ENCODE results near the gene HRC.
"Not testable (repeated sequence)": the region's sequence is repeated elsewhere in the genome, so short reads cannot be mapped to it uniquely, and the experiment has no call there.

Gene HRC

DNA sequence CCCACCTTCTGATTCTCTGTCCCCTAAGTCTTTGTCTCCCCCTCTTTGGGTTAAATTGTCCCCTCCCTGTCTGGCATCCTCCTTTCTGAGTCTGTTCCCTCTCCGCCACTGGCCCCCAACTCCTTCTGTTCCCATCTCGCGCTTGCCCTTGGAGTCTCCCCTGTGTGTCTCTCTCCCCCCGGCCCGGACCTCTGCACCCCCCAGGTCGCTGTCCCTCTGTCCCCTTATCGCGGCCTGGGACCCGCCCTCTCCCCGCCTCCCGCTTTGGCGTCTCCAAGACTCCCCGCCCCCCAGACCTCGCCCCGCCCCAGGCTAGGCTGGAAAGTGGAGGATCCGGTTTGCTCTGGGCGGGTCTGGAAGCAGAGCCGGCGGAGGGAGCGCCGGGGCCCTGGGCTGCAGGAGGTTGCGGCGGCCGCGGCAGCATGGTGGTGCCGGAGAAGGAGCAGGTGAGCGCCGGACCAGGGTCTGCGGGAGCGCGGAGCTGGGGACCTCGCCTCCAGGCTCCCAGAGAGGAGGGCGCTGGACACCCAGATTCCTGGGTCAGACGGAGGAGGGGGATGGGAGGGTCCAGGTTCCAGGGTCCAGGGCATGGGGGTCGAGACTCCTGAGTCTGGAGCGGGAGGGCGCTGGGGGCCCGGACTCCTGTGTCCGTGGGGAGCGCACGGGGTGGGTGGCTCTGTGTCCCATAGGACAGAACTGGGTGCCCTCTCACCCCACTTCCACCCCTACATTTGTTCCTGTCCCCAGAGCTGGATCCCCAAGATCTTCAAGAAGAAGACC lies 2.4 kb upstream of the HRC start, which contains the start of gene TRPM4:
Gene TRPM4 (plus strand): TSS at position 348 of the 780 bp plus-strand sequence. CDS start 75 bp downstream, at position 423.
- FAIRE-seq: no peak

DNA sequence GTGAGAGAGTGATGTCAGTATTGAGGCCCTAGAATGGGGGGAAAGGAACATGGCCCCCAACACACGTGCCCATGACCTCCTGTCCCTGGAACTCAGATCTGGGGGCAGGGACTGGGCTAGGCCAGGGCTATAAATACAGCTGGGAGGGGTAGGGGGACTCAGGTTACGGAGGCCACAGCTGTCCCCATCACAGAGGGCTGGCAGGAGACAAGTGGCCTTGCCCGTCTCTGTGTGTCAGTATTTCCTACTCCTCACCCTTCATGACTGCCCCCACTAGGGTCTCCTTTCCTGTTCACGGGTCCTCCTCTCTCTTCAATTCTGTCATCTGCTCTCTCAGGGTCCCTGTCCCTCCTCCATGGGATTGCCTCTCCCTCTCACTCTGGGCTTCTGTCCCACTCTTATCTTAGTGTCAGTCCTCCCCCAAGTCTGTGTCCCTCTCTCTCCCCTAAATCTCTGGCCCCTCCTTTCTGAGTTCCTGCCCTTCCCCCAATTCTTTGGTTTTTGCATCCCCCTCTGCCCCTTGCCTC lies 687 bp upstream of the HRC start:
- no peak for FAIRE-seq

DNA sequence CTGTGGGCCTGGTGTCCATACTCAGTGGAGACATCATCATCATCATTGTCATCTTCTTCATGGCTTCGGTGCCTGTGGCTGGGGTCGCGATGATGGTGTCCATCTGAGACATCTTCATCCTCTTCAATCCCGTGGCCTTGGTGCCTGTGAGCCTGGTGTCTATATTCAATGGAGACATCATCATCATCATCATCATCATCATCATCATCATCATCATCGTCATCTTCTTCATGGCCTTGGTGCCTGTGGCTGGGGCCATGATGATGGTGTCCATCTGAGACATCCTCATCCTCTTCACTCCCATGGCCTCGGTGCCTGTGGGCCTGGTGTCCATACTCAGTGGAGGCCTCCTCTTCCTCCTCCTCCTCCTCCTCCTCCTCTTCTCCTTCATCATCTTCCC lies 917 bp downstream of the HRC start:
- FAIRE-seq: no peak

GRCh38 chr19:49153167-49153809 lies 1.9 kb downstream of the HRC start:
- FAIRE-seq: no peak

- no peak for FAIRE-seq
These were observed 3.1 kb downstream of the HRC start for GRCh38 chr19:49152119-49152550.

- no peak for FAIRE-seq
These were observed 3.7 kb downstream of the HRC start for GRCh38 chr19:49151267-49152118.

DNA sequence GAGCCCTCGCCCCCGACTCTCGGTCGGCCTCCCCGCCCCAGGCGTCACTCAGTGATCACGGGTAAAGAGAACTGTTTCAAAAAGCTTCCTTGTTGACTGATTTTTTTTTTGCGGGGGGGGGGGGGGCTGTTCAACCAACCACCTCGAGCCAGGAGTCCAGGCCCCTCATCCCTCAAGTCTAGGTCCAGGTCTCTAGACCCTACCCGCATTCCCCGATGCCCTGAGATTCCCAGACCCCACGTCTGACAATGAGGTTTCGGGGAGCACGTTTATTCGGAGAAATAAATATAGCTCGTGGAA lies 4.3 kb downstream of the HRC start:
- no peak for FAIRE-seq

DNA sequence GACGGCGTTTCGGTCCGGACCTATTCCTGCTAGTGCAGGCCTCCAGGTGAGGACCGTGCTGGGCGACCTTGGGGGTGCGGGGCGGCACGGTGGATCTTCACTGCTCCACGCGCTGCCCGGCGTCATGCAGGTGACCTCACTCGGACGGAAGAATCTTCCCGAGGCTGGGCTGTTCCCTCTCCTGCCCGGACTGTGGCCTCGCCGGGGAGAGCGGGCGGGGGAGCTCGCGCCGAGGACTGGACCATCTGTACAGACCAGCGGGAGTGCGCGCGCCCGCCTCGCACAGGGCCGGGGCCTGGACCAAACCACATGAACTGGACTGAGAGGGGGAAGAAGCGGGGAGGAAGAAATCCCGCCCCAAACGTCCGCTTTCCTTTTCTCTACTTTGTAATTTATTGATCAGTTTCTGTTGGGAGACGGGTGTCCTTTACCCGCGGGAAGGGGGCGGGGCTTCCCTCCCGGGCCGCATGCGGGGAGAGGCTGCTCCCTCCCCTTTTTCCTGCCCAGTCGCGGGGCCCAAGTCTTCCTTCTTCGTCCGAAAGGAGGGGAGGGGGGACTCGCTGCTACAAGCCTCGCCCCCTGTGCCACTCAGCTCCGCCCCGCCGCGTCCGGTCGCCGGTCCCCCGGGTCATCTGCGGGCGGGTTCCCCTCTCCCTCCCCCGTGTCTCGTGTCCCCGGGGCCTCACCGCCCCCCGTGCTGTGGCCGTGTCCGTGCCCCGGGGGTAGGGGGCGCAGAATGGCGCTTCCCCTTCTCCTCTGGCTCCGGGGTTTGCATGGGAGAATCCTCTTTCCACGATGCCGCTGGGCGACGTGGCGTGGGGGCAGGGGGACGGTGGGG lies 4.9 kb downstream of the HRC start:
- no peak for FAIRE-seq

- FAIRE-seq: no peak
These were observed 5.5 kb downstream of the HRC start for GRCh38 chr19:49149652-49150105.

GRCh38 chr19:49148784-49149651 lies 6.2 kb downstream of the HRC start:
- peak; percentile 73 for FAIRE-seq

DNA sequence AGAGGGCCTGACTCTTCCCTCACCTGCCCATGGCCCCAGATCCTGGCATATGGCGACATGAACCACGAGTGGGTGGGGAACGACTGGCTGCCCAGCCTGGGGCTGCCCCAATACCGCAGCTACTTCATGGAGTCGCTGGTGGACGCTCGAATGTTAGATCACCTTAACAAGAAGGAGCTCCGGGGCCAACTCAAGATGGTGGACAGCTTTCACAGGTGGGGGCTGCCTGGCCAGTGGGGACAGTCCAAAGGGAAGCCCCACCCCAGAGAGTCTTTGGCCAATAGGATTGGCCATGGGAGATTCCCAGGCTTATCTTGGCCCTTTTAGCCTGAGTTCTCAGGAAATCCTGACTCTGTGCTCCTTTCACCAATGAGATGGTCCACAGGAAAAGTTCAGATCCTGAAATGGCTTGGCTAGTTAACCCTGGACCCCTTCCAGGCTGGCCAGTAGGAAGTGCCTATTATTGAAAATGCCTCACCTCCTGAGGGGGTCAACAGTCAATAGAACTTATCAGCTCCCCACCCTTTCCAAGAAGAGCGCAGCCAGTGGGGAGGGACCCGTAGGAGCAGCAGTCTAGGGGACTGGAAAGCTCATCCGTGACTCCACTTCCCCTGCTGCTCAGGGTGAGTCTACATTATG lies 7.0 kb downstream of the HRC start:
- FAIRE-seq: no peak

GRCh38 chr19:49146408-49146770 lies 8.8 kb downstream of the HRC start:
- not testable (repeated sequence) for FAIRE-seq

- no peak for FAIRE-seq
These were observed 9.4 kb downstream of the HRC start for GRCh38 chr19:49145573-49146407.

GRCh38 chr19:49142866-49143335 lies 12.3 kb downstream of the HRC start:
- FAIRE-seq: peak; percentile 98

DNA sequence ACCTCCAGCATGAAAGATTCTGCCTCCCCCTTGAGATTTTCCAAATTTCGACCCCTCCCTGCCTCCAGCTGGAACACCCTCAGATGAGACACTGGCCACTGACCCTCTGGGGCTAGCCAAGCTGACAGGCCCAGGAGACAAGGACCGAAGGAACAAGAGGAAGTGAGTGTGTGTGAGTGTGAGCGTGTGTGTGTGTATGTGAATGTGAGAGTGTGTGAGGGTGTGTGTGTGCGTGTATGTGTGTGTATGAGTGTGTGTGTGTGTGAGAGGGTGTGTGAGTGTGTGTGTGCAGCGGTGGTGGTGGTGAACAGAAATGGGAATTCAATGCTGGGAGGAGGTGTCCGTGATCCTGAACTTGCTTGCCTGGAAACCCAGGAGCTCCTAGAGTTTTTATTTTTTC lies 13.8 kb downstream of the HRC start:
- FAIRE-seq: no peak

DNA sequence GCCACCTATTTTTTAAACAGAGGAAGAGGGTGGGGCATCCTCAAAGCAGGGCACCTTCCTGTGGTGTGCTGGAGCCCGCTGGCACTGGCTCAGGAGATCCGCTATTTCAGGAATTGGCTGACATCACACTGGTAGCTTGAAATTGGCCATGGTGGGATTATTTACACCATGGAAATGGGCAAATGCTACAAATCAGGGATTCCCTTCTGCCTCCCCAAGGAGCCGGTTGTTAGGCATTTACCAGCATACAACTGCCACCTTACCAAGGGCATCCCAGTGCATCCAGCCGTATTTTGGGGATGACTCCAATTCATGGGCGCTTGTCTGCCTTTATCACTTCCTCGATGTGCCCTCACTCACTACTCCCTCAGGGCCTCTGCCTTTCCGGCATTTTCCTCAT lies 14.2 kb downstream of the HRC start:
- FAIRE-seq: no peak

GRCh38 chr19:49136771-49137171 lies 18.4 kb downstream of the HRC start:
- no peak for FAIRE-seq

DNA sequence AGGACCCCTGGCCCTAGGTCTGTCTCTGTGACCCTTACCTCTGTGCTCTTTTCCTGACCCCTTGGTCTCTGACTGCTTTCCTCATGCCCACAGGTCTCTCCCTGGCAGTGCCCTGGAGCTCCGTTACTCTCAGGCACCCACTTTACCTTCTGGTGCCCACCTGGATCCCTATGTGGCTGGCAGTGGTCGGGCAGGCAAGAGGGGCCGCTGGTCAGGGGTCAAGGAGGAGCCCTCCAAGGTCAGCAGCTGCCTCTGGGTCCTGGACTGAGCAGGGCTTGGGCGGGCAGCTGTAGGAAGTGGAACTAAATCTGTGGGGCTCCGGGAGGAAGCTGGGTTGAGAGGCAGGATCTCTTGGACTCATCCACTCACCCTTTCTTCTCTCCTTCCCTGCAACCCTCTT lies 19.5 kb downstream of the HRC start:
- FAIRE-seq: no peak

DNA sequence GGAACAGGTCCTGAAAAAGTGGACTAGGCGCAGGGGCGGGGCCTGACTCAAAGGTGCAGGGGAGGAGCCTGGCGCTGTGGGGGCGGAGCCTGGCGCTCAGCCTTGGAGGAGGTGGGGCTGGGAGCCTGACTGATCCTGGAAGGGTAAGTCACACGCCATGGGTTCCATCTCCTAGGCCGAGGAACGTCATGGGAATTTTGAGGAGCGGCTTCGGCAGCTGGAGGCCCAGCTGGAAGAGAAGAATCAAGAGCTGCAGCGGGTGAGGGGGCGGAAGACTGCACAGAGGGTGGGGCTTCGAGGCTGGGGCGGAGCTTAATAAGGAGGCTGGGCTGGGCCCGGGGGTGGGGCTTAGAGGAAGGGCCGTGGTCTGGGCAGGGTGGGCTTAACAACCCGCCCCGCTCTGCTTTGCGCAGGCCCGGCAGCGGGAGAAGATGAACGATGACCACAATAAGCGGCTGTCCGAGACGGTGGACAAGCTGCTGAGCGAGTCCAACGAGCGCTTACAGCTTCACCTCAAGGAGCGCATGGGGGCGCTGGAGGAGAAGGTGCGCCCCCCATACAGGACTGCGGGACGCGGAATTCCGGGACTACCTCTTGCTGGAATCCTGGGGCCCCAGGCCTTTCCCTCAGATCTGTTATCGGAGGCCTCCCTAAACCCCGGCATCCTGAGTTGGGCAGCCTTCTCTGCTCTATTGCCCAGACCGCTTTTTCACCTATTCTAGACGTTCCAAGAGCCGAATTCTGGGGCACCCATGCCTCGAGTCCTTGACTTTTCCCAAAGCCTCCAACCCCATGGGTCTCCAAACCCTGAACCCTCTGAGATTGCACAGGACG lies 21.4 kb downstream of the HRC start:
- FAIRE-seq: no peak

Data from A204.1 (cell line).